MM.1S (cell line): ENCODE results near the gene ITPR1.

Experiments
- DNase-seq: peaks from one replicate; pipeline ENCODE4 v3.0.0-alpha.2; 2015
- H2AFZ ChIP-seq: fragments of 300-600 bp; sonication (generic); 2 replicates; pipeline ENCODE4 v1.6.0; 2016; ENCODE audit warnings: antibody characterized with exemption, low read length
- H3F3A ChIP-seq: fragments of 300-600 bp; sonication (generic); 2 replicates; pipeline ENCODE4 v1.6.1; 2016; ENCODE audit warnings: mild to moderate bottlenecking, antibody characterized with exemption, low read length, moderate library complexity, mixed read lengths; ENCODE audit not compliant: insufficient read depth
- H3K27ac ChIP-seq: fragments of 300-600 bp; sonication (generic); 2 replicates; pipeline ENCODE4 v1.5.1; 2016; ENCODE audit warnings: mild to moderate bottlenecking, low read length
- H3K27me3 ChIP-seq: fragments of 300-600 bp; sonication (generic); replicated peaks from 2 replicates; pipeline ENCODE4 v1.6.0; 2016; ENCODE audit warnings: low read length; ENCODE audit not compliant: insufficient read depth
- H3K36me3 ChIP-seq: fragments of 300-600 bp; sonication (generic); replicated peaks from 2 replicates; pipeline ENCODE4 v1.6.1; 2016; ENCODE audit warnings: mild to moderate bottlenecking, low read length, mixed read lengths; ENCODE audit not compliant: insufficient read depth
- H3K4me1 ChIP-seq: fragments of 300-600 bp; sonication (generic); 2 replicates; pipeline ENCODE4 v1.6.1; 2016; ENCODE audit warnings: low read length, mixed read lengths
- H3K4me2 ChIP-seq: fragments of 300-600 bp; sonication (generic); 2 replicates; pipeline ENCODE4 v1.6.0; 2016; ENCODE audit warnings: low read depth, low read length
- H3K4me3 ChIP-seq: fragments of 300-600 bp; sonication (generic); 2 replicates; pipeline ENCODE4 v1.5.1; 2016; ENCODE audit warnings: low read length, mixed read lengths
- H3K79me2 ChIP-seq: fragments of 300-600 bp; sonication (generic); 2 replicates; pipeline ENCODE4 v1.6.1; 2016; ENCODE audit warnings: mixed run types, low read length, mixed read lengths
- H3K9ac ChIP-seq: fragments of 300-600 bp; sonication (generic); 2 replicates; pipeline ENCODE4 v1.6.1; 2016; ENCODE audit warnings: low read length, mixed read lengths
- H3K9me2 ChIP-seq: fragments of 300-600 bp; sonication (generic); replicated peaks from 2 replicates; pipeline ENCODE4 v1.6.1; 2016; ENCODE audit warnings: mild to moderate bottlenecking, low read length, mixed read lengths; ENCODE audit not compliant: insufficient read depth
- H3K9me3 ChIP-seq: fragments of 300-600 bp; sonication (generic); replicated peaks from 2 replicates; pipeline ENCODE4 v1.6.1; 2016; ENCODE audit warnings: mild to moderate bottlenecking, low read length, mixed read lengths; ENCODE audit not compliant: insufficient read depth
- H4K20me1 ChIP-seq: fragments of 300-600 bp; sonication (generic); 2 replicates; pipeline ENCODE4 v1.6.1; 2016; ENCODE audit warnings: mild to moderate bottlenecking, low read length, moderate library complexity, mixed read lengths; ENCODE audit not compliant: insufficient read depth
- EZH2 ChIP-seq: fragments of 300-600 bp; sonication (generic); optimal IDR thresholded peaks from 2 replicates; pipeline ENCODE3; 2017; ENCODE audit warnings: low read depth, mild to moderate bottlenecking, antibody characterized with exemption, low read length, mixed read lengths
- EZH2phosphoT487 ChIP-seq: fragments of 300-600 bp; sonication (generic); IDR thresholded peaks from 2 replicates; pipeline ENCODE4 v1.6.1; 2018; ENCODE audit warnings: antibody characterized with exemption, low read length
- TF ChIP-seq, protein P1 (sequence below): fragments of 300-600 bp; sonication (generic); IDR thresholded peaks from 2 replicates; pipeline ENCODE4 v1.5.1; 2016; ENCODE audit warnings: antibody characterized with exemption, low read length, mixed read lengths

Gene ITPR1

DNA sequence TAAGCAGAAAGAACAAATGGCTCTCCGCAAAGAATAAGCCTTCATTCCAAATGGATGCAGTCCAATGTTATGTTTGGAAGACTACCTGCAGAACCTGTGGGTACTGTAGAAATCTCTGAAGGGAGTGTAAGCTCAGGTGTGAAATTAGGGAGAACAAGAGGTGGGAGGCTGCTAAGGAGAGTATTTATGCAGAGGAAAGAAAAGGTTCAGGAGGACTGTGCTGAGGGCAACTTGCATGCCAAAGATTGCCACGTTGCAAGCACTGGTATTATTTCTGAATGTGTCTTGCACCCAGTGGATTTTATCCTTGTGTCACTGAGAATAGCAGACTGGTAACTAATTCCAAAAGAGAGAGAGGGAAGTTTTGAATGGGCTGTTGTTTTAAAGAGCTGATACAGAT, 144.1 kb downstream of the ITPR1 start:
- Histone ChIP-seq H3K9ac (no peak overlapping the region), H2AFZ (no peak overlapping the region), H3K9me3 (no peaks in the 10 kb centered on the region), H3K9me2 (no peaks in the 10 kb centered on the region), H3K27ac (no peak overlapping the region), H3K27me3 (no peaks in the 10 kb centered on the region), H3K36me3 (no peaks in the 10 kb centered on the region), H3K79me2 (no peaks in the 10 kb centered on the region), H4K20me1 (no peaks in the 10 kb centered on the region), H3K4me3 (no peak overlapping the region), H3F3A (no peaks in the 10 kb centered on the region), H3K4me2 (no peak overlapping the region), H3K4me1 (no peaks in the 10 kb centered on the region)
- TF ChIP-seq, protein P1, sequence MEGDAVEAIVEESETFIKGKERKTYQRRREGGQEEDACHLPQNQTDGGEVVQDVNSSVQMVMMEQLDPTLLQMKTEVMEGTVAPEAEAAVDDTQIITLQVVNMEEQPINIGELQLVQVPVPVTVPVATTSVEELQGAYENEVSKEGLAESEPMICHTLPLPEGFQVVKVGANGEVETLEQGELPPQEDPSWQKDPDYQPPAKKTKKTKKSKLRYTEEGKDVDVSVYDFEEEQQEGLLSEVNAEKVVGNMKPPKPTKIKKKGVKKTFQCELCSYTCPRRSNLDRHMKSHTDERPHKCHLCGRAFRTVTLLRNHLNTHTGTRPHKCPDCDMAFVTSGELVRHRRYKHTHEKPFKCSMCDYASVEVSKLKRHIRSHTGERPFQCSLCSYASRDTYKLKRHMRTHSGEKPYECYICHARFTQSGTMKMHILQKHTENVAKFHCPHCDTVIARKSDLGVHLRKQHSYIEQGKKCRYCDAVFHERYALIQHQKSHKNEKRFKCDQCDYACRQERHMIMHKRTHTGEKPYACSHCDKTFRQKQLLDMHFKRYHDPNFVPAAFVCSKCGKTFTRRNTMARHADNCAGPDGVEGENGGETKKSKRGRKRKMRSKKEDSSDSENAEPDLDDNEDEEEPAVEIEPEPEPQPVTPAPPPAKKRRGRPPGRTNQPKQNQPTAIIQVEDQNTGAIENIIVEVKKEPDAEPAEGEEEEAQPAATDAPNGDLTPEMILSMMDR: no peak
- TF ChIP-seq EZH2phosphoT487 (no peak), EZH2 (no peak)
- no peak for DNase-seq

DNA sequence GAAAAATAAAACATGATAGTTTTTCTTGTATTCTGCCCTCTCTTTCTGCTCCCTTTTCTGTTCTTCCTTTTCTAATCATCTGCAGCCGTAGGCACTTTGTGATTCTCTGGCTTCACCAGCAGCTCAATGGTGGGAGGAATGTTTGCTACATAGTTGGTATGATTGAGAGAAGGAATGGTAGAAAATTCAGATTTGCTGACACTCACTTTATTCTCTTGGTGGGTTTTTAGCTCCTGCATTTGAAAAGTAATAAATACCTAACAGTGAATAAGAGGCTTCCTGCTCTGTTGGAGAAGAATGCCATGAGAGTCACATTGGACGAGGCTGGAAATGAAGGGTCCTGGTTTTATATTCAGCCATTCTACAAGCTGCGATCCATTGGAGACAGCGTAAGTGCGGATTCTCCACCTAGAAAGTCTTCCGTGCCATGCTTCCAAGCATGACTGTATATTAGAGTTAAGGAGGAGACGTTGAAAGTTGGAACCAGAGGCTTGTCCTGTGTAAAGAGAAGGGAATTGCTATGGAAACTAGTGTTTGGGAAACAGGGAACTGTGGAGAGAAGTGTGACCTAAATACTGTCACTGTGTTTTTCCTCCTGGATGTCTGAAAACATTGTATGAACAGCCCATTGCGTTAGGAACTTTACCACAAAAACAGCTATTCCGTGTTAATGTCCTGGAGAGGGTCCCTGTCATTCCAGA, 148.9 kb downstream of the ITPR1 start:
- Histone ChIP-seq H3K27me3 (no peaks in the 10 kb centered on the region), H3K4me3 (no peak overlapping the region), H3K4me2 (no peak overlapping the region), H3K9ac (no peak overlapping the region), H3K36me3 (no peaks in the 10 kb centered on the region), H3K27ac (no peak overlapping the region), H3K9me2 (no peaks in the 10 kb centered on the region), H2AFZ (no peak overlapping the region), H3F3A (no peaks in the 10 kb centered on the region), H3K9me3 (no peaks in the 10 kb centered on the region), H4K20me1 (no peaks in the 10 kb centered on the region), H3K4me1 (no peaks in the 10 kb centered on the region), H3K79me2 (no peaks in the 10 kb centered on the region)
- no peak for DNase-seq
- TF ChIP-seq, protein P1: no peak
- no peak for TF ChIP-seq EZH2
- TF ChIP-seq EZH2phosphoT487: no peak

GRCh38 chr3:4642611-4643010, 149.5 kb downstream of the ITPR1 start:
- no peaks in the 10 kb centered on the region for H3K9me2 ChIP-seq
- no peak overlapping the region for H3K9ac ChIP-seq
- no peaks in the 10 kb centered on the region for H3K9me3 ChIP-seq
- no peaks in the 10 kb centered on the region for H3K27me3 ChIP-seq
- H3K4me3 ChIP-seq: no peak overlapping the region
- no peak overlapping the region for H3K27ac ChIP-seq
- H3K4me2 ChIP-seq: no peak overlapping the region
- TF ChIP-seq EZH2phosphoT487 (no peak), EZH2 (no peak)
- TF ChIP-seq, protein P1: no peak
- H3K36me3 ChIP-seq: no peaks in the 10 kb centered on the region
- no peak overlapping the region for H2AFZ ChIP-seq
- no peak for DNase-seq
- no peaks in the 10 kb centered on the region for H3F3A ChIP-seq
- H3K4me1 ChIP-seq: no peaks in the 10 kb centered on the region
- no peaks in the 10 kb centered on the region for H3K79me2 ChIP-seq
- H4K20me1 ChIP-seq: no peaks in the 10 kb centered on the region
